Activated naive CD8-positive, alpha-beta T cell treated with anti-CD3 and anti-CD28 coated beads, Interleukin-2, amount 10 ng/mL, durations not matched to agents 7 days and 5 days (primary cell): ENCODE results near the gene AXL. TPM values are rescaled to one million over a fixed set of nuclear protein-coding genes. Genes with fewer than 3 reads are reported as not detected.

ENCODE experiments used
- ATAC-seq: fragments of 150-1000 bp; cut with Tn5 transposase; one replicate; pipeline ENCODE4 v1.10.0; 2021; ENCODE audit warnings: low read depth, moderate library complexity
- POLR2A ChIA-PET: fragments of 350-600 bp; sonication (Branson Sonifier 250); formaldehyde crosslinking; loops from one replicate; lab custom pipeline; 2021; ENCODE audit warnings: antibody characterized with exemption; lab: Charles Lee
- DNase-seq: peaks from one replicate; pipeline ENCODE4 v3.0.0; 2021
- H3K27ac Mint-ChIP-seq: one replicate; pipeline ENCODE4 v1.8.0; 2022; ENCODE audit warnings: mild to moderate bottlenecking, mixed read lengths
- H3K27me3 Mint-ChIP-seq: one replicate; pipeline ENCODE4 v1.8.0; 2022; ENCODE audit warnings: mild to moderate bottlenecking, moderate library complexity, mixed read lengths
- H3K36me3 Mint-ChIP-seq: one replicate; pipeline ENCODE4 v1.8.0; 2021; ENCODE audit warnings: mild to moderate bottlenecking, mixed read lengths
- H3K4me1 Mint-ChIP-seq: one replicate; pipeline ENCODE4 v1.8.0; 2021; ENCODE audit warnings: mixed read lengths
- H3K4me3 Mint-ChIP-seq: one replicate; pipeline ENCODE4 v1.8.0; 2022; ENCODE audit warnings: mild to moderate bottlenecking, moderate library complexity, mixed read lengths
- H3K9me3 Mint-ChIP-seq: one replicate; pipeline ENCODE4 v1.8.0; 2021; ENCODE audit warnings: mixed read lengths
- total RNA-seq, 2 experiments: library from RNA; stranded (reverse); gene quantifications; one replicate each; pipeline ENCODE4 v1.2.3, GENCODE V29; 2021

Gene AXL
- total RNA-seq, 2 experiments from 2014 or later, result 0.11 to 0.17 TPM

GRCh38 chr19:41233748-41234240 is 14.8 kb downstream of the AXL start:
- no peak overlapping the region for H3K4me3 Mint-ChIP-seq
- DNase-seq (no peak), ATAC-seq (no peak)
- H3K27me3 Mint-ChIP-seq, result no peaks in the 10 kb centered on the region
- no peak overlapping the region for H3K27ac Mint-ChIP-seq
- POLR2A ChIA-PET, result no interaction called here
- no peaks in the 10 kb centered on the region for H3K4me1 Mint-ChIP-seq
- H3K36me3 Mint-ChIP-seq, result no peaks in the 10 kb centered on the region
- no peaks in the 10 kb centered on the region for H3K9me3 Mint-ChIP-seq

GRCh38 chr19:41234512-41235168 is 15.6 kb downstream of the AXL start:
- POLR2A ChIA-PET, result no interaction called here
- ATAC-seq (no peak), DNase-seq (no peak)
- Mint-ChIP-seq H3K4me1 (no peaks in the 10 kb centered on the region), H3K27me3 (no peaks in the 10 kb centered on the region), H3K36me3 (no peaks in the 10 kb centered on the region), H3K27ac (no peak overlapping the region), H3K9me3 (no peaks in the 10 kb centered on the region), H3K4me3 (no peak overlapping the region)

- Mint-ChIP-seq H3K36me3 (no peaks in the 10 kb centered on the region), H3K4me1 (no peaks in the 10 kb centered on the region), H3K27ac (no peak overlapping the region), H3K27me3 (no peaks in the 10 kb centered on the region), H3K9me3 (no peaks in the 10 kb centered on the region), H3K4me3 (no peak overlapping the region)
- DNase-seq (no peak), ATAC-seq (no peak)
- POLR2A ChIA-PET, result no interaction called here
Observed at GRCh38 chr19:41235480-41235879, 16.5 kb downstream of the AXL start.

- no peaks in the 10 kb centered on the region for H3K27me3 Mint-ChIP-seq
- no peaks in the 10 kb centered on the region for H3K9me3 Mint-ChIP-seq
- DNase-seq, result no peak
- POLR2A ChIA-PET, result no interaction called here
- H3K4me1 Mint-ChIP-seq, result no peaks in the 10 kb centered on the region
- no peak for ATAC-seq
- no peak overlapping the region for H3K4me3 Mint-ChIP-seq
- no peak overlapping the region for H3K27ac Mint-ChIP-seq
- H3K36me3 Mint-ChIP-seq, result no peaks in the 10 kb centered on the region
Observed at GRCh38 chr19:41238244-41238643, 19.2 kb downstream of the AXL start.

DNA sequence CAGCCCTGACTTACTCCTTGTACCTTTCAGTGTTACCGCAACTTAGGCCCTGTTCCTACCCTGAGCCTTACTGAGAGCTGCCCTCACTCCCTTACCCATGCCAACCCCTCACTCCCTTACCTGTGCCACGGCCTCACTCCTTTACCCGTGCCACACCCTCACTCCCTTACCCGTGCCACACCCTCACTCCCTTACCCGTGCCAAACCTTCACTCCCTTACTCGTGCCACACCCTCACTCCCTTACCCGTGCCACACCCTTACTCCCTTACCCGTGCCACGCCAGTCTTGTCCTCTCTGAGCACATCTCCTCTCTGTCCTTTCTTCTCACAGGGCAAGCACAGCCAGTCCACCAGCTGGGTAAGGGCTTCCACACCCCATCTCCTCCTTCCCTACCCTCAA is 20.3 kb downstream of the AXL start:
- ATAC-seq (no peak), DNase-seq (no peak)
- Mint-ChIP-seq H3K27ac (no peak overlapping the region), H3K27me3 (no peaks in the 10 kb centered on the region), H3K9me3 (no peaks in the 10 kb centered on the region), H3K4me1 (no peaks in the 10 kb centered on the region), H3K36me3 (no peaks in the 10 kb centered on the region), H3K4me3 (no peak overlapping the region)
- POLR2A ChIA-PET, result no interaction called here

DNA sequence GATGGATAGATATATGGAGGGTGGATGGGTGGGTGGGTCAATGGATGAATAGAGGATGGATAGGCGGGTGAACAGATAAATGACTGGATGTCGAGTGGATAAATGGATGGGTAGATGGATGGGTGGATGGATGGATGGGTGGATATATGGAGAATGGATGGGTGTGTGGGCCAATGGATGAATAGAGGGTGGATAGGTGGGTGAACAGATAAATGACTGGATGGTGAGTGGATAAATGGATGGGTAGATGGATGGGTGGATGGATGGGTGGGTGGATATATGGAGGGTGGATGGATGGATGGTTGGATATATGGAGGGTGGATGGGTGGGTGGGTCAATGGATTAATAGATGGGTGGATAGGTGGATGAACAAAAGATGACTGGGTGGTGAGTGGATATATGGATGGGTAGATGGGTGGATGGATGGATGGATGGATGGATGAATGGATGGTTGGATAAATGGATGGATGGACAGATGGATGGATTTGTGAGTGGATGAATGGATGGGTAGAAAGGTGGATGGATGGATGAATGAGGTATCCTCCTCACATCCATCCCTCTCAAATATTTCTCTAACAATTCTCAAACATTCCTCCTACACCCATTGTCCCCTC is 21.0 kb downstream of the AXL start:
- no peak for ATAC-seq

GRCh38 chr19:41241859-41242258 is 22.8 kb downstream of the AXL start:
- no peaks in the 10 kb centered on the region for H3K27me3 Mint-ChIP-seq

More for the DNA sequence above, 21.0 kb downstream of the AXL start:
- no peaks in the 10 kb centered on the region for H3K27me3 Mint-ChIP-seq
- no peaks in the 10 kb centered on the region for H3K4me1 Mint-ChIP-seq
- POLR2A ChIA-PET, result no interaction called here
- no peaks in the 10 kb centered on the region for H3K36me3 Mint-ChIP-seq
- no peak overlapping the region for H3K27ac Mint-ChIP-seq
- no peaks in the 10 kb centered on the region for H3K9me3 Mint-ChIP-seq
- no peak for DNase-seq
- no peak overlapping the region for H3K4me3 Mint-ChIP-seq

GRCh38 chr19:41244117-41244516 is 25.1 kb downstream of the AXL start:
- no peak overlapping the region for H3K27ac Mint-ChIP-seq
- POLR2A ChIA-PET, result no interaction called here
- H3K4me3 Mint-ChIP-seq, result no peak overlapping the region
- no peaks in the 10 kb centered on the region for H3K36me3 Mint-ChIP-seq
- H3K27me3 Mint-ChIP-seq, result no peaks in the 10 kb centered on the region
- no peaks in the 10 kb centered on the region for H3K4me1 Mint-ChIP-seq
- DNase-seq, result no peak
- no peak for ATAC-seq
- H3K9me3 Mint-ChIP-seq, result no peaks in the 10 kb centered on the region

More at GRCh38 chr19:41241859-41242258, 22.8 kb downstream of the AXL start:
- ATAC-seq, result no peak
- Mint-ChIP-seq H3K4me3 (no peak overlapping the region), H3K36me3 (no peaks in the 10 kb centered on the region), H3K4me1 (no peaks in the 10 kb centered on the region), H3K9me3 (no peaks in the 10 kb centered on the region), H3K27ac (no peak overlapping the region)
- DNase-seq, result no peak
- POLR2A ChIA-PET, result interaction anchor here (0.7 kb wide), 1 partner anchor 844 kb away, joined by 4 read pairs; no protein-coding TSS in a partner anchor

GRCh38 chr19:41245843-41246242 is 26.8 kb downstream of the AXL start:
- no peaks in the 10 kb centered on the region for H3K36me3 Mint-ChIP-seq
- no peaks in the 10 kb centered on the region for H3K27me3 Mint-ChIP-seq
- H3K9me3 Mint-ChIP-seq, result no peaks in the 10 kb centered on the region
- DNase-seq (no peak), ATAC-seq (no peak)
- POLR2A ChIA-PET, result no interaction called here
- no peaks in the 10 kb centered on the region for H3K4me1 Mint-ChIP-seq
- no peak overlapping the region for H3K27ac Mint-ChIP-seq
- H3K4me3 Mint-ChIP-seq, result no peak overlapping the region

DNA sequence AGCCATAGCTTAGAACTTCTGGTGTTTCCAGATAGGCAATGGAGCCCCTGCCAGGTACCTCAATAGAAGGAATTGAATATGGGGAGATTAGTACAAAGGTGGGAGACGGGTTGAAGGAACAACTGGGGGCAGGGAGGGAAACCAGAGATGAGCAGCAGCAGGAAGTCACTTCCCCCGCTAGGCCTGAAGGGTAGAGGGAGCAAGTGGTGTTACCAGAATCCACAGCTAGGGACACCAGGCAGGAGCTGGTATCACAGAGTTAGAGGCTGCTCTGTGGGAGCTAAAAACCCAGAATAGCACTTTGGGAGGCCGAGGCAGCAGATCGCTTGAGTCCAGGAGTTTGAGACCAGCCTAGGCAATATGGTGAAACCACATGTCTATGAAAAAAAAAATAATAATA is 29.9 kb downstream of the AXL start:
- Mint-ChIP-seq H3K4me1 (no peaks in the 10 kb centered on the region), H3K27me3 (peaks cover 5% of the 10 kb centered on the region), H3K36me3 (no peaks in the 10 kb centered on the region), H3K27ac (no peak overlapping the region), H3K9me3 (no peaks in the 10 kb centered on the region), H3K4me3 (no peak overlapping the region)
- ATAC-seq (no peak), DNase-seq (no peak)
- POLR2A ChIA-PET, result no interaction called here

- POLR2A ChIA-PET, result no interaction called here
Observed at GRCh38 chr19:41249707-41250423, 30.8 kb downstream of the AXL start.

GRCh38 chr19:41253660-41254059 is 34.6 kb downstream of the AXL start:
- Mint-ChIP-seq H3K27ac (no peak overlapping the region), H3K27me3 (peaks cover 7% of the 10 kb centered on the region), H3K36me3 (no peaks in the 10 kb centered on the region), H3K4me3 (no peak overlapping the region), H3K4me1 (no peaks in the 10 kb centered on the region), H3K9me3 (no peaks in the 10 kb centered on the region)
- DNase-seq (no peak), ATAC-seq (no peak)
- POLR2A ChIA-PET, result no interaction called here

More at GRCh38 chr19:41249707-41250423, 30.8 kb downstream of the AXL start:
- Mint-ChIP-seq H3K27ac (no peak overlapping the region), H3K27me3 (peaks cover 5% of the 10 kb centered on the region), H3K9me3 (no peaks in the 10 kb centered on the region), H3K36me3 (no peaks in the 10 kb centered on the region), H3K4me3 (no peak overlapping the region), H3K4me1 (no peaks in the 10 kb centered on the region)
- no peak for ATAC-seq
- no peak for DNase-seq

- Mint-ChIP-seq H3K27ac (no peak overlapping the region), H3K4me1 (no peaks in the 10 kb centered on the region), H3K9me3 (no peaks in the 10 kb centered on the region), H3K36me3 (no peaks in the 10 kb centered on the region), H3K4me3 (no peak overlapping the region), H3K27me3 (peaks cover 7% of the 10 kb centered on the region)
- ATAC-seq (no peak), DNase-seq (no peak)
- POLR2A ChIA-PET, result no interaction called here
Observed at GRCh38 chr19:41255171-41255570, 36.1 kb downstream of the AXL start.
